ENCODE measurements around the gene CACNA1G. TPM values are rescaled to one million over a fixed set of nuclear protein-coding genes. Genes with fewer than 3 reads are reported as not detected.
A peak's percentile ranks its signal among the peaks of the same experiment; 100 is the strongest.

Gene CACNA1G
- total and polyA plus RNA-seq, 7 donors = 0.02 to 0.24 (median 0.04) TPM; not detected in 2

- Histone ChIP-seq H3K27me3 (ENCODE audit: insufficient read depth in 3 of 3, low read length in 2 of 3) (peaks cover 0 to 3% (median 0%) of the 10 kb centered on the region in 3 donors), H3K4me1 (no peaks in the 10 kb centered on the region), H3K9me3 (no peaks in the 10 kb centered on the region), H3K36me3 (ENCODE audit: insufficient read depth in 1 of 2, low read depth in 1 of 2) (no peaks in the 10 kb centered on the region), H3K4me3 (no peak overlapping the region), H3K27ac (no peak overlapping the region)
- ATAC-seq (no peak), DNase-seq (no peak)
- intact Hi-C loops (cut with DNase I) = no loop called here
- 68 to 75% (median 74%) methylated on average over 16 of the region's 16 CpGs for WGBS, 3 donors
- TF ChIP-seq CTCF (IDR thresholded peaks at IDR 0.05) = no peak
Measured at GRCh38 chr17:50578173-50578572, 17.7 kb downstream of the CACNA1G start.

- Histone ChIP-seq H3K4me1 (no peaks in the 10 kb centered on the region), H3K9me3 (no peaks in the 10 kb centered on the region), H3K4me3 (no peak overlapping the region), H3K27me3 (ENCODE audit: insufficient read depth in 3 of 3, low read length in 2 of 3) (peaks cover 0 to 3% (median 0%) of the 10 kb centered on the region in 3 donors), H3K27ac (no peak overlapping the region), H3K36me3 (ENCODE audit: insufficient read depth in 1 of 2, low read depth in 1 of 2) (no peaks in the 10 kb centered on the region)
- no peak for TF ChIP-seq CTCF (IDR thresholded peaks at IDR 0.05)
- intact Hi-C loops (cut with DNase I) = no loop called here
- 83 to 93% (median 90%) methylated on average over 7 of the region's 7 CpGs for WGBS, 3 donors
- ATAC-seq = no peak
- DNase-seq = no peak
Measured at GRCh38 chr17:50579399-50579798, 18.9 kb downstream of the CACNA1G start.

- intact Hi-C loops (cut with DNase I) = no loop called here
- H3K36me3 ChIP-seq (ENCODE audit: insufficient read depth in 1 of 2, low read depth in 1 of 2) = no peaks in the 10 kb centered on the region
- ATAC-seq (no peak), DNase-seq (no peak)
- H3K27ac ChIP-seq = no peak overlapping the region
- H3K4me3 ChIP-seq = no peak overlapping the region
- peaks cover 0 to 3% (median 0%) of the 10 kb centered on the region in 3 donors for H3K27me3 ChIP-seq (ENCODE audit: insufficient read depth in 3 of 3, low read length in 2 of 3)
- no peaks in the 10 kb centered on the region for H3K4me1 ChIP-seq
- TF ChIP-seq CTCF (IDR thresholded peaks at IDR 0.05) = no peak
- no peaks in the 10 kb centered on the region for H3K9me3 ChIP-seq
- 90 to 93% (median 92%) methylated on average over 9 of the region's 9 CpGs for WGBS, 3 donors
Measured at GRCh38 chr17:50580646-50581045, 20.1 kb downstream of the CACNA1G start.

DNA sequence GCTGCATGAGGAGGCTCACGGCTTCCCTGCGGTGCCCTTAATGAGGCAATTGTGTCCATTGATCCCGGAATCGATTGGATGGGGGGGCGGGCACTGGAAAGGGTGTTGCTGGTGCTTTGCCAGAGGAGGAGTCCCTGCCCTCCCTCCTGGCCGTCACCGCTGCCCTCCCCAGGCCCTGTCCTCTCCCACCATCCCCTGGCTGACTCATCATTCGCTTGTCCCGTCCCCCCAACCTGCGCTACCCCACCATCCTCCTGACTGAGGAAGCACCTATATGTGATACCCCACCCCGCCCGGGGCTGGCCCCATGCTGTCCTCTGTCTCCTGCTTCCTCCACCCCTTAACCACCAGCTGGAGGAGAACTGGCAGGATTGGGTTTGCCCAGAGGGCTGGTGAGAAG is 20.8 kb downstream of the CACNA1G start:
- WGBS, 3 donors = 92 to 95% (median 95%) methylated on average over 12 of the region's 12 CpGs
- no peak for DNase-seq
- TF ChIP-seq CTCF (IDR thresholded peaks at IDR 0.05) = no peak

GRCh38 chr17:50582741-50583140 is 22.2 kb downstream of the CACNA1G start:
- Histone ChIP-seq H3K27ac (no peak overlapping the region), H3K36me3 (ENCODE audit: insufficient read depth in 1 of 2, low read depth in 1 of 2) (no peaks in the 10 kb centered on the region), H3K9me3 (no peaks in the 10 kb centered on the region), H3K27me3 (ENCODE audit: insufficient read depth in 3 of 3, low read length in 2 of 3) (peaks cover 0 to 3% (median 0%) of the 10 kb centered on the region in 3 donors), H3K4me1 (no peaks in the 10 kb centered on the region), H3K4me3 (no peak overlapping the region)
- peak; percentile 72 to 92 (median 80) for ATAC-seq
- 54 to 66% (median 62%) methylated on average over 2 of the region's 2 CpGs for WGBS, 3 donors
- intact Hi-C loops (cut with DNase I) = no loop called here
- no peak for TF ChIP-seq CTCF (IDR thresholded peaks at IDR 0.05)
- DNase-seq = no peak

More for the DNA sequence above, 20.8 kb downstream of the CACNA1G start:
- no peak overlapping the region for H3K4me3 ChIP-seq
- no peaks in the 10 kb centered on the region for H3K9me3 ChIP-seq
- no peak overlapping the region for H3K27ac ChIP-seq
- peaks cover 0 to 3% (median 0%) of the 10 kb centered on the region in 3 donors for H3K27me3 ChIP-seq (ENCODE audit: insufficient read depth in 3 of 3, low read length in 2 of 3)
- H3K36me3 ChIP-seq (ENCODE audit: insufficient read depth in 1 of 2, low read depth in 1 of 2) = no peaks in the 10 kb centered on the region
- intact Hi-C loops (cut with DNase I) = no loop called here
- no peaks in the 10 kb centered on the region for H3K4me1 ChIP-seq
- no peak for ATAC-seq

All from psoas muscle (tissue), 8 donors.